ENCODE measurements around the gene CCR8.
A peak's percentile ranks its signal among the peaks of the same experiment; 100 is the strongest.
"Not testable (repeated sequence)": the region's sequence is repeated elsewhere in the genome, so short reads cannot be mapped to it uniquely, and the experiment has no call there.

CCR8 gene

DNA sequence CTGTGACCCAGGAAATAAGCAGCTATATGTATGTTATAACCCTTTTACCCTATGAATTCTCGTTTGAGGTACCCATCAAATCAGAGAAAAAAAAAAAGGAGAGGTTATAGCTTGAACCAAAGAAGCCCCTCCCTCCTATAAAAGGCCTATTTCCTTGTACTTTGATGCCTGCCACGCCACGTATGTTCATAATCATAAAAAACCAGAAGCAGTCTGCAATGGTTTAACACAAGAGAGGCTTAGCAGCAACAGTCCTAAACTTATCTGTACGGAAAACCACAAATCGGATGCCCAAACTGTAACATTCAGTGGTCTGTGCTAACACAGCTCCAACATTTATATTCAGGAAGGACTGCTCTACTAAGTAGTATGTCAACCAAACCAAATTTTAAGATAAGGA is 21.2 kb downstream of the CCR8 start:
- no peak for DNase-seq
- ATAC-seq = no peak

- not testable (repeated sequence) for DNase-seq, ATAC-seq
Measured at GRCh38 chr3:39351134-39351533, 21.6 kb downstream of the CCR8 start.

DNA sequence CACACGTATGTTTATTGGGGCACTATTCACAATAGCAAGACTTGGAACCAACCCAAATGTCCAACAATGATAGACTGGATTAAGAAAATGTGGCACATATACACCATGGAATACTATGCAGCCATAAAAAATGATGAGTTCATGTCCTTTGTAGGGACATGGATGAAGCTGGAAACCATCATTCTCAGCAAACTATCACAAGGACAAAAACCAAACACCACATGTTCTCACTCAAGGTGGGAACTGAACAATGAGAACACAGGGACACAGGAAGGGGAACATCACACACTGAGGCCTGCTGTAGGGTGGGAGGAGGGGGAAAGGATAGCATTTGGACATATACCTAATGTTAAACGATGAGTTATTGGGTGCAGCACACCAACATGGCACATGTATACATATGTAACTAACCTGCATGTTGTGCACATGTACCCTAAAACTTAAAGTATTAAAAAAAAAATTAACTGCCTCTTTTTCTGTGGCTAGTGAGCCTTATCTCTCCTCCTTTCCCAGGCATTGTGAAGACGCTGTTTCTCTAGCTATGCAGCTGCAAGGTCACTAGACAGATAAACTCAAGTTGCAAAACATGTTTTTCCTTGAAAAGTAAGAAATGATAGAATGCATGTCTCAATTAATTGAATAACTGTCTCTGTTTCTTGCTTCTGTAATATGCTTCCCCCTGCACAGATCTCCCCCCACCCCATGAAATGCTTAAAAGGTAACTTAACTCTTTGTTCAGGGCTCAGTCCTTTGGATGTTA is 23.8 kb downstream of the CCR8 start:
- not testable (repeated sequence) for ATAC-seq, DNase-seq

- no peak for ATAC-seq
- no peak for DNase-seq
Measured at GRCh38 chr3:39358333-39358732, 28.8 kb downstream of the CCR8 start.

- DNase-seq (peak; percentile 58), ATAC-seq (peak; percentile 94)
Measured at GRCh38 chr3:39361252-39361927, 31.9 kb downstream of the CCR8 start.

DNA sequence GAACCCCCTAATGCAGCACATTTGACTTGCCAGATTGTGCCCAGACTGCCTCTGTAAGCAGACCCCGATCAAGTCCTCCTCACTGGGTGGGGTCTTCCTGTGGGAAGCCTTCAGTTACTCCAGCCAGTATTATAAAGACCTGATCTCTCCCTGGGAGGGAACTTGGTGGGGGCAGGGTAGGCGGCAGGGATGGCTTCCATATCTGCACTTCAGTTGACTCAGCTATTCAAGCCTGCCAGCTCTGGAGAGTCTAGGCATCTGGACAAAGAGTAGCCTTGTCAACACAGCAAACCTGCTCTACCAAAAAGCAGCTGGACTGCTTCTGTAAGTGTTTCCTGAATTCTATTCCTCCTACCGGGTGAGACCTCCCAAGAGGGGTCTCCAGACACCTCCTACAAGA is 32.7 kb downstream of the CCR8 start:
- no peak for DNase-seq
- no peak for ATAC-seq

- DNase-seq = no peak
- peak; percentile 16 for ATAC-seq
Measured at GRCh38 chr3:39362812-39363211, 33.3 kb downstream of the CCR8 start.

- DNase-seq, ATAC-seq: not testable (repeated sequence)
Measured at GRCh38 chr3:39370450-39370849, 40.9 kb downstream of the CCR8 start.

GRCh38 chr3:39372833-39373232 is 43.3 kb downstream of the CCR8 start:
- ATAC-seq (no peak), DNase-seq (no peak)

DNA sequence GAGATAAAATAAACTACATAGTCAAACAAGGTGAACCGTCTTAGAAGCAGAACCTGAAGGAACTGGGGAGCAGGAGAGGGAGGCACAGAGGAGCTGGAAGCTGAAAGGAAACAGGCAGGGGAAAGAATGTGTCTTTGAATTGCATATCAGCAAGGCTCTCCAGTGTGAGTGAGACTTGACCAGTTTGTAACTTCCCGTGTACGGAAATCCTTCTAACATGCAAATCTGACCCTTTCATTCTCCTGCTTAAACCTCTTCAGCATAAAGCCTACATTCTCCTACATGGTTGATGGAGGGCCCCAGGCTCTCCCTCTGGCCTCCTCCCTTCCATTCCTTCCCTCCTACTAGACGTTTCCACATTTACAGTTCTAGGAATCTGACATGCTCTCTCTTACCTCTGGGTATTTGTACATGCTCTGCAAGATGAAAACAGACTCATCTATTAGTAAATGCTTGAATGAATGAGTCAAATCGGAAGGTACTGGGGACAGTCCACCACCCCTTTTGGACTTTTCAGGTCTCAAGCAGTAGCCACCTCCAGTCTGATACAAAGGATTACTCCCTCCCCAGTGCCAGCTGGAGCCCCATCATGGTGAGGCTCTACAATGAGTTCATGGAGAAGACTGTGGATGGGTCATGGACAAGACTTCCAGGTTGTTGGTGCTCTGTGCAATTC is 47.6 kb downstream of the CCR8 start:
- DNase-seq = no peak
- ATAC-seq = no peak

GRCh38 chr3:39378088-39378487 is 48.6 kb downstream of the CCR8 start:
- ATAC-seq = peak; percentile 80
- DNase-seq = peak; percentile 60

- no peak for ATAC-seq
Measured at GRCh38 chr3:39378957-39379777, 49.7 kb downstream of the CCR8 start.

DNA sequence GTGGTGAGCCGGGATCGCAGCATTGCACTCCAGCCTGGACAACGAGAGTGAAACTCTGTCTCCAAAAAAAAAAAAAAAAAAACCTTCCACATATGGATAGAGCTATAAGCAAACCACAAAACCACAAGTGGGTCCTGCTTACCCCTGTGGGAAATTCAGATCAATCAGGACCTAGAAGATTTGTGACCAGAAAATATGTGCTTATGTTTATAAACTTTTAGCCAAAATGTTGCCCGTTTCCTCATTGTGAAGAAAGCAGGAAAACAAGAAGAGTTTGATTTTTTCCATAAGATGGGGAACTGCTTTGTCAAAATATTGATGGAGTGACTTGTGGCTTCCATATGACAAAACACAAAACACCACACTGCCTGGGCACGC is 50.3 kb downstream of the CCR8 start:
- DNase-seq (no peak), ATAC-seq (no peak)

More at GRCh38 chr3:39378957-39379777, 49.7 kb downstream of the CCR8 start:
- DNase-seq = no peak

GRCh38 chr3:39381432-39381831 is 51.9 kb downstream of the CCR8 start:
- DNase-seq = no peak
- no peak for ATAC-seq

All from stimulated activated naive CD8-positive, alpha-beta T cell treated with anti-CD3 and anti-CD28 coated beads, Interleukin-15, Interleukin-2, amounts not matched to agents 100 U/mL and 50 U/mL, for 24 hours (primary cell).